Endothelial cell of umbilical vein (primary cell): ENCODE measurements around the gene ANK2.

ENCODE experiments used
- CTCF ChIP-seq, 2 donors: IDR thresholded peaks; 1 replicate in 1 of 2; 2 replicates in 1 of 2; pipeline ENCODE4 v1.5.1; 2011; ENCODE audit warnings: low read length in 2 of 2, mild to moderate bottlenecking in 2 of 2, moderate library complexity in 2 of 2, control low read depth in 1 of 2, inconsistent platforms in 1 of 2, low read depth in 1 of 2; ENCODE audit not compliant: insufficient read depth in 1 of 2; ENCODE audit errors: extremely low read depth in 1 of 2
- EZH2 ChIP-seq: IDR thresholded peaks from 2 replicates; pipeline ENCODE4 v1.6.1; 2012; ENCODE audit warnings: borderline replicate concordance, low read depth, mild to moderate bottlenecking, moderate library complexity, low read length, inconsistent platforms; ENCODE audit not compliant: severe bottlenecking
- FOS ChIP-seq: IDR thresholded peaks from 2 replicates; pipeline ENCODE4 v1.6.1; 2011; ENCODE audit warnings: mild to moderate bottlenecking, low read length, moderate library complexity, borderline replicate concordance; ENCODE audit not compliant: insufficient read depth
- JUN ChIP-seq: IDR thresholded peaks from 2 replicates; pipeline ENCODE4 v1.6.1; 2011; ENCODE audit warnings: borderline replicate concordance, low read depth; ENCODE audit not compliant: insufficient read length, insufficient read depth
- MAX ChIP-seq: IDR thresholded peaks from 2 replicates; pipeline ENCODE4 v1.6.1; 2011; ENCODE audit not compliant: insufficient read depth, insufficient read length
- MYC ChIP-seq: IDR thresholded peaks from one replicate; pipeline ENCODE4 v1.6.1; 2011; ENCODE audit warnings: mild to moderate bottlenecking, low read depth, low read length
- POLR2A ChIP-seq: IDR thresholded peaks from 2 replicates; pipeline ENCODE4 v1.6.1; 2012; ENCODE audit warnings: low read depth, mild to moderate bottlenecking, control low read depth, low read length
- POLR2AphosphoS5 ChIP-seq: IDR thresholded peaks from 2 replicates; pipeline ENCODE4 v1.6.1; 2012; ENCODE audit warnings: low read depth, mild to moderate bottlenecking, control low read depth, low read length, moderate library complexity; ENCODE audit not compliant: insufficient read depth

GRCh38 chr4:113025416-113025815, 24.0 kb upstream of the ANK2 start:
- TF ChIP-seq CTCF (IDR thresholded peaks at IDR 0.05; ENCODE audit: extremely low read depth in 1 of 2, insufficient read depth in 1 of 2, low read depth in 1 of 2, low read length in 2 of 2) = no peak
- no peak for TF ChIP-seq EZH2
- TF ChIP-seq POLR2A = no peak
- TF ChIP-seq POLR2AphosphoS5 = no peak
- no peak for TF ChIP-seq JUN
- no peak for TF ChIP-seq MYC
- no peak for TF ChIP-seq FOS
- no peak for TF ChIP-seq MAX
